Retinal pigment epithelial cell (primary cell): ENCODE results near the gene MBOAT1.

Experiments used
- DNase-seq: peaks from one replicate; pipeline ENCODE4 v3.0.0-alpha.2; 2010; ENCODE audit warnings: low read depth
- H3K4me3 ChIP-seq: 2 replicates; pipeline ENCODE4 v1.5.1; 2011; ENCODE audit warnings: mild to moderate bottlenecking, low read length, control low read depth, moderate library complexity
- CTCF ChIP-seq: conservative IDR thresholded peaks from 2 replicates; pipeline ENCODE4 v1.5.1; 2011; ENCODE audit warnings: low read depth, low read length, control low read depth, inconsistent platforms

Gene MBOAT1

GRCh38 chr6:20221421-20221820, 9.2 kb upstream of the MBOAT1 start:
- no peak for DNase-seq
- TF ChIP-seq CTCF = no peak
- no peak overlapping the region for H3K4me3 ChIP-seq

- no peak for DNase-seq
- H3K4me3 ChIP-seq = no peak overlapping the region
- TF ChIP-seq CTCF = no peak
Observed at GRCh38 chr6:20220359-20220758, 8.1 kb upstream of the MBOAT1 start.

GRCh38 chr6:20217891-20218290, 5.6 kb upstream of the MBOAT1 start:
- no peak for DNase-seq
- H3K4me3 ChIP-seq = no peak overlapping the region
- TF ChIP-seq CTCF = no peak

GRCh38 chr6:20217324-20217855, 5.1 kb upstream of the MBOAT1 start:
- no peak overlapping the region for H3K4me3 ChIP-seq
- no peak for TF ChIP-seq CTCF

GRCh38 chr6:20215310-20215709, 3.0 kb upstream of the MBOAT1 start:
- no peak overlapping the region for H3K4me3 ChIP-seq
- TF ChIP-seq CTCF = no peak
- DNase-seq = no peak

More at GRCh38 chr6:20217324-20217855, 5.1 kb upstream of the MBOAT1 start:
- no peak for DNase-seq

- TF ChIP-seq CTCF = no peak
- DNase-seq = no peak
- H3K4me3 ChIP-seq = peak overlapping the region; percentile 68
Observed at GRCh38 chr6:20213271-20213798, 1.1 kb upstream of the MBOAT1 start.

GRCh38 chr6:20211941-20212391, 303 bp downstream of the MBOAT1 start:
- H3K4me3 ChIP-seq = peak overlapping the region; percentile 68
- TF ChIP-seq CTCF = peak; percentile 12
- DNase-seq = peak; percentile 11
